LoVo (cell line): ENCODE results near the gene PRKAR1A.
"Not testable (repeated sequence)": the region's sequence is repeated elsewhere in the genome, so short reads cannot be mapped to it uniquely, and the experiment has no call there.

ENCODE experiments used
- DNase-seq: peaks from one replicate; pipeline ENCODE4 v3.0.0-alpha.2; 2016; ENCODE audit warnings: low spot score

The PRKAR1A gene

GRCh38 chr17:68579194-68579927, 67.1 kb downstream of the PRKAR1A start:
- DNase-seq = no peak

- DNase-seq = no peak
Observed at GRCh38 chr17:68580236-68580770, 68.1 kb downstream of the PRKAR1A start.

GRCh38 chr17:68581863-68582645, 69.8 kb downstream of the PRKAR1A start:
- DNase-seq = no peak

DNA sequence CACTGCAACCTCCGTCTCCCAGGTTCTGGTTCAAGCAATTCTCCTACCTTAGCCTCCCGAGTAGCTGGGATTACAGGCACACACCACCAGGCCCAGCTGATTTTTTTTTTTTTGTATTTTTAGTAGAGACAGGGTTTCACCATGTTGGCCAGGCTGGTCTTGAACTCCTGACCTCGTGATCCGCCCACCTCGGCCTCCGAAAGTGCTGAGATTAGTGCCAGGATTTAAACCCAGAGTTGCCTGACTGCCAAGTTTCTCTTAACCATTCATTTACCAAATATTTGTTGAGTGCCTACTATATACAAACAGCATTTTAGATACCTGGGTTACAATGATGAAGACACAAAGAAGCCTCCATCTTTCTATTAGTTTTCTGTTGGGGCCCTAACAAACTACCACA, 70.6 kb downstream of the PRKAR1A start:
- DNase-seq = not testable (repeated sequence)

GRCh38 chr17:68584581-68585303, 72.5 kb downstream of the PRKAR1A start:
- DNase-seq = no peak

DNA sequence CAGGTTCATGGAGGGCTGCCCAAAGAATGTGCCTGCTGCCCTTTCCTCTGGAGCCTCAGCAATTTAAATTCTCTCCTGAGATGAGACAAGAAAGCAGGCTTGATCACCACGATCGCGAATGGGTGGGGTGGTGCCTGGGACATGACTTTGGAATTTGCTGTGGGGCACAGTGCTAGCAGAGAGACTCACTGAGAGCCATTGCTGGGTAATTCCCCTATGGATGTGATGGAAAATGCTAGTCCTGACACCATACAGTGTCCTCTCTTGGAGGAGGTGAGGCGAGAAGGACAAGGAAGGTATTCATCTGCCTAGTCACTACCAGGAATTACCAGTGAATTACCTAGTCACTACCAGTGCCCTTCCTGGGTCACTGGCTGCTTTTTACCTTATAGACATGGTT, 73.4 kb downstream of the PRKAR1A start:
- no peak for DNase-seq

- no peak for DNase-seq
Observed at GRCh38 chr17:68587026-68587425, 74.8 kb downstream of the PRKAR1A start.

- DNase-seq = no peak
Observed at GRCh38 chr17:68587847-68588246, 75.6 kb downstream of the PRKAR1A start.

DNA sequence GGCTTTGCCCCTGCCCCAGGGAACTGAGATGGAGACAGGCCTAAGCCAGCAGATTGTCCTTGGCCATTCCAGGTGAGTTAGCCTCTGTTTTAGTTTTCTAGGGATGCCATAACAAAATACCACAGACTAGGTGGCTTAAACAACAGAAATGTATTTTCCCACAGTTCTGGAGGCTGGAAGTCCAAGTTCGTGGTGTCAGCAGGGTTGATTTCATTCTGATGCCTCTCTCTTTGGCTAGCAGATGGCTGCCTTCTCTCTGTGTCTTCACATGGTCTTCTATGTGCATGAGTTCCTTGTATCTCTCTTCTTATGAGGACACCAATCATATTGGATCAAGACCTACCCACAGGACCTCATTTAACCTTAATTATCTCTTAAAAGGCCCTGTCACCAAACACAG, 76.1 kb downstream of the PRKAR1A start:
- no peak for DNase-seq

- DNase-seq = no peak
Observed at GRCh38 chr17:68589086-68589485, 76.9 kb downstream of the PRKAR1A start.

GRCh38 chr17:68591583-68591982, 79.4 kb downstream of the PRKAR1A start:
- DNase-seq = no peak

DNA sequence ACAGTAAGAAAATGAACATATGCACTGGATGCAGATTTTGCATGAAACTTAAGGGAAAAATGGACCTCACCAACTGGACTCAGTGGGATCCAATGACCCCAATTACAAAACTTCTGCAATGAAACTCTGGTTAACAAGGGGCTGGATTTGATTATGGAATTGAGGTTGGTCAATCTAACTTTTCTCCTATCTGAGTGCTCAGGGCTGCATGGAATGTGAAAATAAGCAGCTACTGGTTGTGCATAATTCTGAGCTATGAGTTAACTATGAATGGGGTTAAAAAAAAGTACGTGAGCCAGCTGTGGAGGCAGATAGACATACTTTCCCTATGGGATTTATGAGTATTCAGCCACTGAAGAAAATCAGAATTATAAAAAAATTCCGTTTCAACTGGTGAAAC, 79.8 kb downstream of the PRKAR1A start:
- DNase-seq = no peak

DNA sequence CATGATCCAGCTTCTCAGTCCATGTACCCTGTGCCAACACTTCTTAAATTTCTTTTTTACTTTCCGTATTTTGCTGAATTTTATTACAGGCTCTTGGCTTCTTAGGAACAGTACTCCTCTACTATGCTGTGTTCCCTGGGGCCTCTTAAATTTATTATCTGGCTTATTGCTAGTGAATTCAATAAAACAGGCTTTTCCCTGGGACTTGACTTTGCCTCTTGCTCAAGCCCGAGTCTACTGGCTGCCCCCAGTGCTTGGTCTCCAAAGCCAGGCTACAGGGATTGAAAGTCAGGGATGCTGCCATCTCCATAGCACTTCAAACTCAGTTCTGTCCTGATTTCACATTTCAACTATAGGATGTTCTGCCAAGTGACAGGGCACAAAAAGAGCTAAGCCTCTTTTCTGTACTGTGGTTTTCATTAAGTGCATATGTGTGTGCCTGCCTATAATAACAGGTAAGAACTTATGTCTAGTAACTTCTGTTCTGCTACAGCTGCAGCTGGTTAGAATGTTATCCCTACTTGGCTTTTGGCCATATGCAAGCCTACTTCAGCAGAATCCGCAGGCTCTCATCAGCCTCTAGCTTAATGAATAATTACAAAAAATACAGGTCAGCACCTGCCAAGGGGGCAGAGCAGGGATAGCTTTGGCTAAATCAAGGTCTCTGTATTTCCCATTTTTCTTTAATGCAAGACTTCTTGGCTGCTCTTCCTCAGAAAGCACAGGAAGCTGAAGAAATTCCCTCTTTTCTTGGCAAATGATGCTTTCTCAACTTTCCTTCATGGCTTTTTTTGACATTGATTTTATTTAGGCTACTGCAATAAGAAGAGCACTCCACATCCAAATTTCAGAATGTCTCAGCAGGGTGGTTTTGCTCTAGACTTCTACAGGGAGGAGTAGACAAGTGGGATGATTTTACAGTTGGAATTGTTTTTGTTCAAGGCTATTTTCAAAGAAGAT, 80.7 kb downstream of the PRKAR1A start:
- DNase-seq = no peak

- no peak for DNase-seq
Observed at GRCh38 chr17:68594552-68594951, 82.3 kb downstream of the PRKAR1A start.

GRCh38 chr17:68595496-68595895, 83.3 kb downstream of the PRKAR1A start:
- no peak for DNase-seq

DNA sequence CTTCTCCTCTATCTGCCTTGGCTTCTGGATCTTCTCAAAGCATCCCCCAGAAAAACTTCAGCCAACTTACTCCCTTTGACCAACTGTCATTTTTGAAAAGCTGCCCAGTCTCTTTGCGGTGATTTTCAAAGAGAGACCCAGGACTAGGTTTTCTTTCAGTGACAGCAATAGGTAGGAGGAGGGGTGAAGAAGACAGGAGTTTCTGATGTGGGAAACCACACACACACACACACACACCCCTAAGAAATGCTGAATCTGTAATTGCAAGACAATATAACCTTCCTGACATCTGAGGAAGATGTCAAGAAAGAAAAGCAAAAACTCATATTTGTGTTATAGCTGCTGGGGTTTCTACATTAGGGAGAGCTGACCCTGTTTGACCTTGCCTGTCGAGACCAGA, 83.8 kb downstream of the PRKAR1A start:
- no peak for DNase-seq

DNA sequence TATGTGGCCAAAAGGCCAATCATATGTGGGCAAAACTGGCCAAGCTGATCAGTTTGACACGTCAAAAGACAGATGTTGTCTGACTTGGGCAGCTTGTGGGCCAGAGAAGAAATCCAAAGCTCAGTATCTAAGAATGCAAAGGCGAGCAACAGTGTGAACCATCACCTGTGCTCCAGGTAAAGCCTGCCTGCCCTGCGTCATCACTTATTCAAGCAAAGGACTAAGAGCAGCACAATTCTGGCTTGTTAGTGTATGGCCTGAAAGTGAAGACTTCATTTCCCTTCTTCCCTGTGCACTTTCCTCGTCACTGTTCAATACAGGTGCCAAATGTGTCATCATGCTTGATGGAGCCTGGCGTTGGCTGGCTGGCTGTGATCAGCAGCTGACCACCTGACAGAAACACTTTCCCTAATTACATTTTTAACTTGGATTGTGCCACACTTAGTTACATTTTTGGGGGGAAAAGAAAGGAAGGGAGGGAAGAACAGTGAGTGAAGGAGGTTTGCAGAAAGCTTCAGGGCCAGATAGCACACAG, 84.2 kb downstream of the PRKAR1A start:
- DNase-seq = no peak

GRCh38 chr17:68598074-68598473, 85.8 kb downstream of the PRKAR1A start:
- no peak for DNase-seq

GRCh38 chr17:68598545-68598961, 86.3 kb downstream of the PRKAR1A start:
- DNase-seq = no peak

GRCh38 chr17:68599091-68599490, 86.9 kb downstream of the PRKAR1A start:
- peak; percentile 4 for DNase-seq

DNA sequence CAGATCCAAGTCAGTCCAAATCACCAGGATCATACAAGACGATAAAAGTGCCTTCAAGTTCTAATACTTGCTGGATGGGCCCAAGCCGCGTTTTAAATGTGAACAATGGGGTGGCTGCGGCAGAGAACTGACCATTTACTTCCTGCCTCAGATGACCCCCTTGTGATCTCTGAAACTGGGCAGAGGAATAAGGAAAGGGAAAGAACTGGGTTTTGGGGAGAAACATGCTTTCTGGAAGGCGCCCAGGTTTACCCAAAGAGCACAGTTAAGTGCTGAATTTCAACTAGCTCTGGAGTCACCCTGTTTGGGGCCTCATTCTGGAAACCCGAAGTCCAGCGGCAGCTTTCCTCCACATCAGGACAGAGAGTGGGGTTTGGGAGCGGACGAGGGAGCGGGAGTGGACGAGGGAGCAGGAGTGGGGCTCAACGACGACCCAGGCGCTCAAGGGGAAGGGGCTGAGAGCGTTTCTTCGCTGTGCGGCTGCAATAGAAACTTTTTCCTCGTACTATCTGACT, 87.4 kb downstream of the PRKAR1A start:
- DNase-seq = no peak
